ENCODE results near the gene DLGAP1.

DLGAP1 gene

GRCh38 chr18:3596324-3596636 is 858.8 kb downstream of the DLGAP1 start:
- TF ChIP-seq ARNT (IDR thresholded peaks at IDR 0.05) (no peak), NFRKB (IDR thresholded peaks at IDR 0.05) (no peak), SUZ12 (IDR thresholded peaks at IDR 0.05) (no peak)
- DNase-seq (ENCODE audit: extremely low spot score), result no peak
- ChIA-PET CTCF (interaction anchor here (0.6 kb wide), 2 partner anchors 53 to 275 kb away, joined by 4 to 10 read pairs; no protein-coding TSS in a partner anchor), POLR2A (interaction anchor here (1.9 kb wide), 1 partner anchor 149 kb away, joined by 6 read pairs; no protein-coding TSS in a partner anchor)

GRCh38 chr18:3595369-3596273 is 859.5 kb downstream of the DLGAP1 start:
- ChIA-PET CTCF (interaction anchor here (0.6 to 2.2 kb wide), 3 partner anchors 8 to 59 kb away, joined by 3 to 10 read pairs (median 6); no protein-coding TSS in a partner anchor), POLR2A (interaction anchor here (2.0 to 2.5 kb wide), 2 partner anchors 8 to 10 kb away, joined by 8 to 19 read pairs; no protein-coding TSS in a partner anchor)
- DNase-seq (ENCODE audit: extremely low spot score), result no peak
- TF ChIP-seq SP1 (IDR thresholded peaks at IDR 0.05) (no peak), PKNOX1 (IDR thresholded peaks at IDR 0.05) (no peak), TARDBP (IDR thresholded peaks at IDR 0.05) (no peak), CTBP1 (IDR thresholded peaks at IDR 0.05; ENCODE audit: borderline replicate concordance) (no peak), FOXM1 (IDR thresholded peaks at IDR 0.05; ENCODE audit: borderline replicate concordance) (no peak), NFRKB (IDR thresholded peaks at IDR 0.05) (no peak), ZNF384 (IDR thresholded peaks at IDR 0.05) (no peak)

- ChIA-PET POLR2A (interaction anchor here (1.5 to 2.5 kb wide), 3 partner anchors 8 to 298 kb away, joined by 7 to 19 read pairs (median 8); no protein-coding TSS in a partner anchor), CTCF (interaction anchor here (0.7 to 2.2 kb wide), 3 partner anchors 9 to 82 kb away, joined by 3 to 6 read pairs (median 3); no protein-coding TSS in a partner anchor)
- no peak for DNase-seq (ENCODE audit: extremely low spot score)
- no peak for TF ChIP-seq SP1 (IDR thresholded peaks at IDR 0.05)
These were observed 860.2 kb downstream of the DLGAP1 start for GRCh38 chr18:3594760-3595368.

GRCh38 chr18:3593904-3594759 is 861.0 kb downstream of the DLGAP1 start:
- DNase-seq (ENCODE audit: extremely low spot score), result peak; percentile 63
- TF ChIP-seq BHLHE40 (IDR thresholded peaks at IDR 0.05; ENCODE audit: borderline replicate concordance) (no peak), ELF4 (IDR thresholded peaks at IDR 0.05) (no peak), ZNF384 (IDR thresholded peaks at IDR 0.05) (peak; percentile 92), FOXM1 (IDR thresholded peaks at IDR 0.05; ENCODE audit: borderline replicate concordance) (no peak)
- POLR2A ChIA-PET, result interaction anchor here (0.7 to 2.5 kb wide), 7 partner anchors 8 to 297 kb away, joined by 3 to 19 read pairs (median 4); no protein-coding TSS in a partner anchor

GRCh38 chr18:3593381-3593903 is 861.7 kb downstream of the DLGAP1 start:
- no peak for TF ChIP-seq FOXA1 (IDR thresholded peaks at IDR 0.05)
- ChIA-PET CTCF (interaction anchor here (0.6 to 2.2 kb wide), 3 partner anchors 10 to 206 kb away, joined by 3 to 6 read pairs (median 4); no protein-coding TSS in a partner anchor), POLR2A (interaction anchor here (0.7 to 2.5 kb wide), 7 partner anchors 8 to 296 kb away, joined by 3 to 19 read pairs (median 4); no protein-coding TSS in a partner anchor)
- no peak for DNase-seq (ENCODE audit: extremely low spot score)

More at GRCh38 chr18:3593904-3594759, 861.0 kb downstream of the DLGAP1 start:
- CTCF ChIA-PET, result interaction anchor here (0.6 to 2.2 kb wide), 6 partner anchors 10 to 299 kb away, joined by 3 to 6 read pairs (median 4); no protein-coding TSS in a partner anchor

GRCh38 chr18:3592864-3593263 is 862.2 kb downstream of the DLGAP1 start:
- ChIA-PET CTCF (interaction anchor here (2.2 kb wide), 1 partner anchor 11 kb away, joined by 6 read pairs; no protein-coding TSS in a partner anchor), POLR2A (no interaction called here)
- TF ChIP-seq SUZ12 (IDR thresholded peaks at IDR 0.05) (no peak), TARDBP (IDR thresholded peaks at IDR 0.05) (no peak), NFRKB (IDR thresholded peaks at IDR 0.05) (no peak)
- no peak for DNase-seq (ENCODE audit: extremely low spot score)

GRCh38 chr18:3590096-3590630 is 864.9 kb downstream of the DLGAP1 start:
- ChIA-PET POLR2A (no interaction called here), CTCF (no interaction called here)
- TF ChIP-seq L3MBTL2 (conservative IDR thresholded peaks at IDR 0.05) (no peak), ELF4 (IDR thresholded peaks at IDR 0.05) (no peak), PKNOX1 (IDR thresholded peaks at IDR 0.05) (no peak), FOXK2 (IDR thresholded peaks at IDR 0.05) (no peak), SUZ12 (IDR thresholded peaks at IDR 0.05) (no peak), HDGF (IDR thresholded peaks at IDR 0.05; ENCODE audit: borderline replicate concordance) (no peak), NFRKB (IDR thresholded peaks at IDR 0.05) (no peak), ARNT (IDR thresholded peaks at IDR 0.05) (no peak), BHLHE40 (IDR thresholded peaks at IDR 0.05; ENCODE audit: borderline replicate concordance) (no peak), FOXM1 (IDR thresholded peaks at IDR 0.05; ENCODE audit: borderline replicate concordance) (no peak), CTBP1 (IDR thresholded peaks at IDR 0.05; ENCODE audit: borderline replicate concordance) (no peak)
- DNase-seq (ENCODE audit: extremely low spot score), result no peak
